ENCODE results near the gene VWA5B1.

- TF ChIP-seq MAX (IDR thresholded peaks at IDR 0.05), result no peak
- TF ChIP-seq SIX5 (IDR thresholded peaks at IDR 0.05; ENCODE audit: low read depth, low read length), result no peak
- TF ChIP-seq EP300 (IDR thresholded peaks at IDR 0.05; ENCODE audit: borderline replicate concordance in 1 of 2, low read depth in 2 of 2, low read length in 2 of 2), result no peak
- no peak for TF ChIP-seq EZH2 (IDR thresholded peaks at IDR 0.05; ENCODE audit: low read depth, low read length, severe bottlenecking)
- no peak for TF ChIP-seq CTCF (IDR thresholded peaks at IDR 0.05; ENCODE audit: control extremely low read depth in 1 of 3, insufficient read depth in 1 of 3, low read depth in 1 of 3, low read length in 3 of 3)
- no peak for TF ChIP-seq YY1 (IDR thresholded peaks at IDR 0.05; ENCODE audit: low read depth, low read length)
- no peak for TF ChIP-seq POLR2A (IDR thresholded peaks at IDR 0.05; ENCODE audit: control extremely low read depth in 1 of 2, low read depth in 2 of 2, low read length in 2 of 2)
- TF ChIP-seq ATF3 (IDR thresholded peaks at IDR 0.05; ENCODE audit: insufficient read depth, low read depth, low read length), result no peak
- no peak for TF ChIP-seq HDAC6 (IDR thresholded peaks at IDR 0.05; ENCODE audit: low read depth, low read length)
- TF ChIP-seq GTF2F1 (IDR thresholded peaks at IDR 0.05; ENCODE audit: borderline replicate concordance, low read depth, low read length), result no peak
Observed at GRCh38 chr1:20372676-20373075, 82.0 kb downstream of the VWA5B1 start.

Measured in H1 (cell line).